ENCODE results near the gene PBX2. TPM values are rescaled to one million over a fixed set of nuclear protein-coding genes. Genes with fewer than 3 reads are reported as not detected.

PBX2 gene
- total and polyA plus RNA-seq, 2 experiments from 2014 or later, result 7.2 to 111 TPM

- no peak overlapping the region for H3K4me3 ChIP-seq
- no peak for TF ChIP-seq ZNF331 (CRISPR knock-in tag; IDR thresholded peaks at IDR 0.05; ENCODE audit: low read depth)
- TF ChIP-seq, protein P1, sequence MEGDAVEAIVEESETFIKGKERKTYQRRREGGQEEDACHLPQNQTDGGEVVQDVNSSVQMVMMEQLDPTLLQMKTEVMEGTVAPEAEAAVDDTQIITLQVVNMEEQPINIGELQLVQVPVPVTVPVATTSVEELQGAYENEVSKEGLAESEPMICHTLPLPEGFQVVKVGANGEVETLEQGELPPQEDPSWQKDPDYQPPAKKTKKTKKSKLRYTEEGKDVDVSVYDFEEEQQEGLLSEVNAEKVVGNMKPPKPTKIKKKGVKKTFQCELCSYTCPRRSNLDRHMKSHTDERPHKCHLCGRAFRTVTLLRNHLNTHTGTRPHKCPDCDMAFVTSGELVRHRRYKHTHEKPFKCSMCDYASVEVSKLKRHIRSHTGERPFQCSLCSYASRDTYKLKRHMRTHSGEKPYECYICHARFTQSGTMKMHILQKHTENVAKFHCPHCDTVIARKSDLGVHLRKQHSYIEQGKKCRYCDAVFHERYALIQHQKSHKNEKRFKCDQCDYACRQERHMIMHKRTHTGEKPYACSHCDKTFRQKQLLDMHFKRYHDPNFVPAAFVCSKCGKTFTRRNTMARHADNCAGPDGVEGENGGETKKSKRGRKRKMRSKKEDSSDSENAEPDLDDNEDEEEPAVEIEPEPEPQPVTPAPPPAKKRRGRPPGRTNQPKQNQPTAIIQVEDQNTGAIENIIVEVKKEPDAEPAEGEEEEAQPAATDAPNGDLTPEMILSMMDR (conservative IDR thresholded peaks at IDR 0.05; ENCODE audit: low read depth in 2 of 2), result no peak
- TF ChIP-seq, protein P2, sequence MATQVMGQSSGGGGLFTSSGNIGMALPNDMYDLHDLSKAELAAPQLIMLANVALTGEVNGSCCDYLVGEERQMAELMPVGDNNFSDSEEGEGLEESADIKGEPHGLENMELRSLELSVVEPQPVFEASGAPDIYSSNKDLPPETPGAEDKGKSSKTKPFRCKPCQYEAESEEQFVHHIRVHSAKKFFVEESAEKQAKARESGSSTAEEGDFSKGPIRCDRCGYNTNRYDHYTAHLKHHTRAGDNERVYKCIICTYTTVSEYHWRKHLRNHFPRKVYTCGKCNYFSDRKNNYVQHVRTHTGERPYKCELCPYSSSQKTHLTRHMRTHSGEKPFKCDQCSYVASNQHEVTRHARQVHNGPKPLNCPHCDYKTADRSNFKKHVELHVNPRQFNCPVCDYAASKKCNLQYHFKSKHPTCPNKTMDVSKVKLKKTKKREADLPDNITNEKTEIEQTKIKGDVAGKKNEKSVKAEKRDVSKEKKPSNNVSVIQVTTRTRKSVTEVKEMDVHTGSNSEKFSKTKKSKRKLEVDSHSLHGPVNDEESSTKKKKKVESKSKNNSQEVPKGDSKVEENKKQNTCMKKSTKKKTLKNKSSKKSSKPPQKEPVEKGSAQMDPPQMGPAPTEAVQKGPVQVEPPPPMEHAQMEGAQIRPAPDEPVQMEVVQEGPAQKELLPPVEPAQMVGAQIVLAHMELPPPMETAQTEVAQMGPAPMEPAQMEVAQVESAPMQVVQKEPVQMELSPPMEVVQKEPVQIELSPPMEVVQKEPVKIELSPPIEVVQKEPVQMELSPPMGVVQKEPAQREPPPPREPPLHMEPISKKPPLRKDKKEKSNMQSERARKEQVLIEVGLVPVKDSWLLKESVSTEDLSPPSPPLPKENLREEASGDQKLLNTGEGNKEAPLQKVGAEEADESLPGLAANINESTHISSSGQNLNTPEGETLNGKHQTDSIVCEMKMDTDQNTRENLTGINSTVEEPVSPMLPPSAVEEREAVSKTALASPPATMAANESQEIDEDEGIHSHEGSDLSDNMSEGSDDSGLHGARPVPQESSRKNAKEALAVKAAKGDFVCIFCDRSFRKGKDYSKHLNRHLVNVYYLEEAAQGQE (IDR thresholded peaks at IDR 0.05; ENCODE audit: unreplicated experiment), result no peak
- no peak for TF ChIP-seq POLR2AphosphoS5 (IDR thresholded peaks at IDR 0.05; ENCODE audit: low read depth)
- TF ChIP-seq NANOG (IDR thresholded peaks at IDR 0.05; ENCODE audit: borderline replicate concordance), result no peak
- no peak for TF ChIP-seq EZH2 (IDR thresholded peaks at IDR 0.05; ENCODE audit: low read depth, unreplicated experiment)
- TF ChIP-seq ZNF462 (CRISPR knock-in tag; IDR thresholded peaks at IDR 0.05), result no peak
- TF ChIP-seq STAT1 (IDR thresholded peaks at IDR 0.05; ENCODE audit: unreplicated experiment), result no peak
- TF ChIP-seq CREB1 (CRISPR knock-in tag; IDR thresholded peaks at IDR 0.05; ENCODE audit: low read depth), result no peak
- no peak for TF ChIP-seq JUNB (IDR thresholded peaks at IDR 0.05; ENCODE audit: unreplicated experiment)
- TF ChIP-seq ETS1 (IDR thresholded peaks at IDR 0.05), result no peak
- no peak for TF ChIP-seq EZH2phosphoT487 (IDR thresholded peaks at IDR 0.05; ENCODE audit: unreplicated experiment)
- TF ChIP-seq ZNF114 (CRISPR knock-in tag; IDR thresholded peaks at IDR 0.05), result no peak
- no peak for ATAC-seq
- Mint-ChIP-seq H3K27ac (no peak overlapping the region), H3K9me3 (no peaks in the 10 kb centered on the region), H3K36me3 (ENCODE audit: low read depth) (peaks cover 46% of the 10 kb centered on the region), H3K27me3 (ENCODE audit: insufficient read depth, low read depth, poor library complexity) (peaks cover 22% of the 10 kb centered on the region), H3K4me3 (peak overlapping the region; percentile 79), H3K4me1 (peaks cover 31% of the 10 kb centered on the region)
- H3K27ac ChIP-seq (ENCODE audit: low read depth), result no peak overlapping the region
- H4K20me1 ChIP-seq (replicated peaks; ENCODE audit: insufficient read depth), result no peaks in the 10 kb centered on the region
- peaks cover 16% of the 10 kb centered on the region for H3K4me1 ChIP-seq (ENCODE audit: insufficient read depth)
- peaks cover 2% of the 10 kb centered on the region; the same call in 1 of the 2 replicates for H3K36me3 ChIP-seq (ENCODE audit: insufficient read depth)
- H3K4me2 ChIP-seq, result no peak overlapping the region
- no peak for DNase-seq (ENCODE audit: low spot score)
- H3K27me3 ChIP-seq (ENCODE audit: insufficient read depth), result no peaks in the 10 kb centered on the region
- H2AFZ ChIP-seq, result no peak overlapping the region
- peaks cover 22% of the 10 kb centered on the region for H3K79me2 ChIP-seq (replicated peaks; ENCODE audit: insufficient read depth)
- H3K9me2 ChIP-seq (ENCODE audit: insufficient read depth), result no peaks in the 10 kb centered on the region
- 0 out of 2 replicates have a peak, but pooled peaks cover 7% of the 10 kb centered on the region for H3F3A ChIP-seq (replicated peaks; ENCODE audit: low read depth)
Observed at GRCh38 chr6:32179766-32180405, 10.1 kb downstream of the PBX2 start.
